ENCODE results near the gene RAD51D. TPM values are rescaled to one million over a fixed set of nuclear protein-coding genes. Genes with fewer than 3 reads are reported as not detected.
"Not testable (repeated sequence)": the region's sequence is repeated elsewhere in the genome, so short reads cannot be mapped to it uniquely, and the experiment has no call there.

The RAD51D gene
- total RNA-seq, 3 donors from 2014 or later (not counting 1 experiment from before 2014, with no cell fraction given): 15.4 to 27.0 (median 22.7) TPM

DNA sequence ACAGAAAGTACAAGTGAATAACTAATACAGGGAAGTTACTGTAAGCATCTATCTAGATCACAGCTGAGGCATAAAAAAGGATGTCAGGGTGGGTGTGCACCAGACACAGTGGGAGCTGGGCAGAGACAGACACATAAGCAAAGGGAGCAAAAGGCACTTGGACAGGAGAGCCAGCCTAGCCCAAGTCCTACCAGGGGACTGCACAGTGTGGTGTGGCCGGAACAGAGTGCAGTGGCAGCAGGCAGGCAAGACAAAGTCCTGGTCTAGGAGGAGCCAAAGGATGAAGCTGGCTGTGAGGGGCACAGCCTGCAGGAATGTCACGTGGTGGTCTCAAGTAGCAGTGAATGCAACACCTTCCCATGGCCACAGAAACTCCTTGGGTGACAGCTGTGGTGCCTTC is 21.9 kb downstream of the RAD51D start:
- H3K27ac Mint-ChIP-seq: peak overlapping the region in 1 of 2 donors; percentile 14
- WGBS (ENCODE audit: insufficient coverage): 98% methylated on average over 2 of the region's 2 CpGs

DNA sequence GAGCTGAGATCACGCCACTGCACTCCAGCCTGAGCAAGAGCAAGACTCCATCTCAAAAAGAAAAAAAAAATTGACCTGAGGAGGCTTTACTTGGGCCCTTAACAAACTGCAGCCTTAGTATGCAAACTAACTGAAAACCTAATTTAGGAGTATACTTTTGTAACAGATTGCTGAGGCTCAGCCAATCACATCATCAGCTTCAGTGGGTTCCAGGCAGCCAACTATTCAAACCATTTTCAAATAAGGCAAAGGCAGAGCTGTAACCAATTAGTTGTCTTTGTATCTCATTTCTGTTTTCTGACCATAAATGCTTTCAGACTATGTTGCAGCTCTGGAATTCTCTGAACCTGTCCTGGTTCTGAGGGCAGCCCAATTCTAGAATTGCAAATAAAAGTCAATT is 23.9 kb downstream of the RAD51D start:
- Mint-ChIP-seq H3K27me3 (ENCODE audit: low read depth in 2 of 2) (no peaks in the 10 kb centered on the region), H3K9me3 (no peaks in the 10 kb centered on the region), H3K4me1 (peaks cover 0 to 5% of the 10 kb centered on the region in 2 donors), H3K36me3 (peaks cover 15% of the 10 kb centered on the region), H3K4me3 (no peak overlapping the region), H3K27ac (no peak overlapping the region)
- intact Hi-C loops (cut with micrococcal nuclease): no loop called here
- no peak for ATAC-seq
- Histone ChIP-seq H3K27ac (ENCODE audit: low read length) (no peak overlapping the region), H3K9me3 (ENCODE audit: control insufficient read depth, insufficient read depth, low read length) (no peaks in the 10 kb centered on the region), H3K36me3 (ENCODE audit: control insufficient read depth, insufficient read depth, low read length) (peaks cover 18% of the 10 kb centered on the region), H3K27me3 (ENCODE audit: control insufficient read depth, insufficient read depth, low read length) (no peaks in the 10 kb centered on the region), H3K4me1 (ENCODE audit: control insufficient read depth, insufficient read depth, low read length) (no peaks in the 10 kb centered on the region), H3K4me3 (ENCODE audit: low read length) (no peak overlapping the region)
- WGBS (ENCODE audit: insufficient coverage): 100% methylated on average over 1 of the region's 1 CpG
- DNase-seq: no peak
- TF ChIP-seq, protein P1, sequence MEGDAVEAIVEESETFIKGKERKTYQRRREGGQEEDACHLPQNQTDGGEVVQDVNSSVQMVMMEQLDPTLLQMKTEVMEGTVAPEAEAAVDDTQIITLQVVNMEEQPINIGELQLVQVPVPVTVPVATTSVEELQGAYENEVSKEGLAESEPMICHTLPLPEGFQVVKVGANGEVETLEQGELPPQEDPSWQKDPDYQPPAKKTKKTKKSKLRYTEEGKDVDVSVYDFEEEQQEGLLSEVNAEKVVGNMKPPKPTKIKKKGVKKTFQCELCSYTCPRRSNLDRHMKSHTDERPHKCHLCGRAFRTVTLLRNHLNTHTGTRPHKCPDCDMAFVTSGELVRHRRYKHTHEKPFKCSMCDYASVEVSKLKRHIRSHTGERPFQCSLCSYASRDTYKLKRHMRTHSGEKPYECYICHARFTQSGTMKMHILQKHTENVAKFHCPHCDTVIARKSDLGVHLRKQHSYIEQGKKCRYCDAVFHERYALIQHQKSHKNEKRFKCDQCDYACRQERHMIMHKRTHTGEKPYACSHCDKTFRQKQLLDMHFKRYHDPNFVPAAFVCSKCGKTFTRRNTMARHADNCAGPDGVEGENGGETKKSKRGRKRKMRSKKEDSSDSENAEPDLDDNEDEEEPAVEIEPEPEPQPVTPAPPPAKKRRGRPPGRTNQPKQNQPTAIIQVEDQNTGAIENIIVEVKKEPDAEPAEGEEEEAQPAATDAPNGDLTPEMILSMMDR (IDR thresholded peaks at IDR 0.05): no peak

More for the DNA sequence above, 21.9 kb downstream of the RAD51D start:
- Histone ChIP-seq H3K4me3 (ENCODE audit: low read length) (no peak overlapping the region), H3K36me3 (ENCODE audit: control insufficient read depth, insufficient read depth, low read length) (peaks cover 25% of the 10 kb centered on the region), H3K4me1 (ENCODE audit: control insufficient read depth, insufficient read depth, low read length) (no peaks in the 10 kb centered on the region), H3K27ac (ENCODE audit: low read length) (no peak overlapping the region), H3K27me3 (ENCODE audit: control insufficient read depth, insufficient read depth, low read length) (no peaks in the 10 kb centered on the region), H3K9me3 (ENCODE audit: control insufficient read depth, insufficient read depth, low read length) (no peaks in the 10 kb centered on the region)
- TF ChIP-seq, protein P1 (IDR thresholded peaks at IDR 0.05): no peak
- no peak for DNase-seq
- Mint-ChIP-seq H3K4me1 (no peaks in the 10 kb centered on the region), H3K4me3 (no peak overlapping the region), H3K36me3 (peaks cover 15% of the 10 kb centered on the region), H3K27me3 (ENCODE audit: low read depth in 2 of 2) (no peaks in the 10 kb centered on the region), H3K9me3 (no peaks in the 10 kb centered on the region)
- no peak for ATAC-seq
- intact Hi-C loops (cut with micrococcal nuclease): no loop called here

DNA sequence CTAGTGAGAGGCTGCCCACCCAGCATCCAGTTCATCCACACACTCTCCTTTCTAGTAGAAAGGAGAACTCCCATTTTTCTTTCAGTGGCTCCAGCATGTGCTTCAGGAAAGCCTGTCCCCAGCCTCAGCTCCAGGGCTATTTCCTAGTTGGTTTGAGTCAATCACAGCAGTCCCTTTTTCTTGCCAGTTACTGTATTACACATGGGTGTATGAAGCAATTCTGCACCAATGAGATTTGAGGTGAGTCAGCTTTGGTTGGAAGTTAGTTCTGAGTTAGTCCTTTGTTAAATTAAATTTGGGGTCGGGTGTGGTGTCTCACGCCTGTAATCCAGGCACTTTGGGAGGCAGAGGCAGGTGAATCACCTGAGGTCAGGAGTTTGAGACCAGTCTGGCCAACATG is 24.8 kb downstream of the RAD51D start:
- Histone ChIP-seq H3K4me3 (ENCODE audit: low read length) (no peak overlapping the region), H3K27me3 (ENCODE audit: control insufficient read depth, insufficient read depth, low read length) (no peaks in the 10 kb centered on the region), H3K36me3 (ENCODE audit: control insufficient read depth, insufficient read depth, low read length) (peaks cover 12% of the 10 kb centered on the region), H3K9me3 (ENCODE audit: control insufficient read depth, insufficient read depth, low read length) (no peaks in the 10 kb centered on the region), H3K4me1 (ENCODE audit: control insufficient read depth, insufficient read depth, low read length) (peaks cover 6% of the 10 kb centered on the region), H3K27ac (ENCODE audit: low read length) (no peak overlapping the region)
- Mint-ChIP-seq H3K9me3 (no peaks in the 10 kb centered on the region), H3K36me3 (peaks cover 8% of the 10 kb centered on the region), H3K27ac (no peak overlapping the region), H3K4me3 (no peak overlapping the region), H3K27me3 (ENCODE audit: low read depth in 2 of 2) (no peaks in the 10 kb centered on the region), H3K4me1 (peaks cover 0 to 5% of the 10 kb centered on the region in 2 donors)
- 100% methylated on average over 2 of the region's 2 CpGs for WGBS (ENCODE audit: insufficient coverage)
- ATAC-seq: no peak
- TF ChIP-seq, protein P1 (IDR thresholded peaks at IDR 0.05): no peak
- intact Hi-C loops (cut with micrococcal nuclease): no loop called here
- DNase-seq: no peak

DNA sequence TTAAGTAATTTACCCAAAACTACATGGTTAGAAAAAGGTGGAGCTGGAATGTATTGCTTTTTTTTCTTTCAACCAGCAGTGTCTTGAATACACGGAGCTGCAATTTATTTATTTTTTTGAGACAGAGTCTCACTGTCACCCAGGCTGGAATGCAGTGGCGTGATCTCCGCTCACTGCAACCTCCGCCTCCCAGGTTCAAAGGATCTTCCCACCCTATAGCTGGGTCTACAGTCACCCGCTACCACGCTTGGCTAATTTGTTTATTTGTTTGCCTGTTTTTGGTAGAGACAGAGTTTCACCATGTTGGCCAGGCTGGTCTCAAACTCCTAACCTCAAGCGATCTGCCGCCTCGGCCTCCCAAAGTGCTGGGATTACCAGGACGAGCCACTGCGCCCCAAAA is 29.0 kb downstream of the RAD51D start:
- H3K27me3 Mint-ChIP-seq (ENCODE audit: low read depth in 2 of 2); H3K9me3 Mint-ChIP-seq; H3K27ac ChIP-seq (ENCODE audit: low read length); intact Hi-C loops (cut with micrococcal nuclease); H3K36me3 Mint-ChIP-seq; ATAC-seq; DNase-seq; H3K9me3 ChIP-seq (ENCODE audit: control insufficient read depth, insufficient read depth, low read length); H3K36me3 ChIP-seq (ENCODE audit: control insufficient read depth, insufficient read depth, low read length); H3K27me3 ChIP-seq (ENCODE audit: control insufficient read depth, insufficient read depth, low read length); H3K4me3 ChIP-seq (ENCODE audit: low read length): not testable (repeated sequence)
- 96% methylated on average over 11 of the region's 11 CpGs for WGBS (ENCODE audit: insufficient coverage)
- peaks cover 27 to 29% of the 10 kb centered on the region in 2 donors for H3K4me1 Mint-ChIP-seq
- peak overlapping the region; percentile 37 for H3K4me3 Mint-ChIP-seq
- peaks cover 25% of the 10 kb centered on the region for H3K4me1 ChIP-seq (ENCODE audit: control insufficient read depth, insufficient read depth, low read length)
- peak overlapping the region in 1 of 2 donors; percentile 65 for H3K27ac Mint-ChIP-seq
